SK-N-DZ (cell line): Measurements from ENCODE around the gene CPNE4.
"Not testable (repeated sequence)": the region's sequence is repeated elsewhere in the genome, so short reads cannot be mapped to it uniquely, and the experiment has no call there.

Experiments used
- DNase-seq: peaks from one replicate; pipeline ENCODE4 v3.0.0-alpha.2; 2015; ENCODE audit warnings: low spot score

Gene CPNE4

DNA sequence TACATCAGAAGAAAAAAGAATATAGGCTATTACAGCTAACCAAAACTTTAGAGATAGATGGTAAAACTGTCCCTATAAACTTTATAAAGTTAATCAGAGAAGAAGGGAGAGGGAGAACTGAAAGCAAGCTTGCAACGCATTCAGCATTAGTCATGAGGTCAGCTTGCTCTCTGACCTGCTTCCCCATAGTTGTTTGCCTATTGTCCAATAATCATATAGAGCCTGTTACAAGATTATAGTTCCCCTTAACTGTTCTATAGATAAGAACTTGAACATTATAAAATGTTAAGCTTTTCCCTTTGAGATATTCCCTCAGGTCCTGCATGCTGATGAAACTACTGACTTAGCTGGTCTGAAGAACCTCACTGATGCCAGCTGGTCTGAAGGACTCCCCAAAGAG lies 74.5 kb downstream of the CPNE4 start:
- DNase-seq, result no peak

- no peak for DNase-seq
These were observed 76.8 kb downstream of the CPNE4 start for GRCh38 chr3:131957980-131958379.

- DNase-seq, result no peak
These were observed 77.3 kb downstream of the CPNE4 start for GRCh38 chr3:131957511-131957910.

- no peak for DNase-seq
These were observed 86.0 kb downstream of the CPNE4 start for GRCh38 chr3:131948806-131949205.

- no peak for DNase-seq
These were observed 90.1 kb downstream of the CPNE4 start for GRCh38 chr3:131944676-131945075.

GRCh38 chr3:131933665-131934064 lies 101.1 kb downstream of the CPNE4 start:
- no peak for DNase-seq

GRCh38 chr3:131928593-131928992 lies 106.2 kb downstream of the CPNE4 start:
- DNase-seq, result no peak

DNA sequence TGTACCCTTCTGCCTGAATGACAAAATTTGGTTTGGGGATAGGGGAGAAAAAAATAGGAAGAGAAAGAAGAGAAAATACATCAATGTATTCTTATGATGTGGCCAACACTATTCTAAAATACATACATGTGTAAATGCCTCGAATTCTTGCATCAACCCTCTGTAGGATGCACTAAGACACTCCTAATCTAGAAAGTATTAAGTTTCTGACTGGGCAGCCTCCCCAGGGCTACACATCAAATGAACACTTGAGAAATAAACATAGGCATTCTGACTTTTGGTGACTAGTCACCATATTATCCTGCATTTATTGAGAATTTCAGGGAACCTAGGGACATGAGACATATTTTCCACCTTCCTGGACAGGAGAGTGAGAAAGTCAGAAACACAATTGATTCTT lies 109.2 kb downstream of the CPNE4 start:
- no peak for DNase-seq

- no peak for DNase-seq
These were observed 112.5 kb downstream of the CPNE4 start for GRCh38 chr3:131922356-131922755.

DNA sequence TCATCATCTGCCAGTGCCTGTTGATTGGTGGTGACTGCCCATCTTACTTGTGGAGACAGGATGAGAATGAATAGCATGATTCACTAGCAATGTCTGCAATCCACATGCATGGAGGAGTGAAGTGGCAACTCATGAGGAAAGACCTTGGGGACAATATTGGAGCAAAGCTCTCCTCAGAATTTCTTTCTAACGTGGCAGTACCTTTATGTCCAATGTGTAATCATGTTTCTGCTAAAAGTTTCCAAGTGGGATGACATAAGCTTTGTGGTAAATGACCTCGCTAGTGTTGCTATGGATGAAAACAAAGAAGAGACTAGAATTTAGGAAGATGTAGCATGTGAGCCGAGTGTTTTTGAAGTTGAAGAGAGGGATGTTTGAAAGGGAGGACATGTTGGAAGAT lies 117.8 kb downstream of the CPNE4 start:
- no peak for DNase-seq

DNA sequence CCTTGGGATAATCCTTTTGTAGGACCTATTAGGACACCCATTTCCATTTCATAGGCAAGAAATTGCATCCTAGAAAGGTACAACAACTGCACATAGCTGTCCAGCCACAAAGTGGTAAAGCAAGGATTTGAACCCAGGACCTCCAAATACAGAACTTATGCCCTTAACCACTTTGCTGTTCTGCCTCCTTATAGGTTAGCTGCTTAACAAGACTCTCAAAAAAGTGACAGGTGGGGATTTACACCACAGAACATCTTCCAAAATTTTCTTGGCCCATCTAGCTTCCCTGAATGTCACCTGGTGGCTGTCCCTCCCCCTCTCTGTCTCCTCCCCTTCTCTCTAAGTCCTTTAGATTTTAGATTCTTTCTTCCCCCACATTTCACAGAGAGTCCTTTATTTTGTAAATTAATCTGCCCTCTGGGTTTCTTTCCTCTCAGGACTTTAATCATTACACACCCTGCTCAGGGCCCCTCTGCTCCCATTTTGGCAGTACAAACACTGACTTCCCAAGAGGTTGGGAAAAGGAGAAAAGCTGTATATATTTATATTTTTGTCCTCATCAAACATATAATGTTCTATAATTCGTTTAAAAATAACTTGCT lies 120.6 kb downstream of the CPNE4 start:
- DNase-seq, result no peak

DNA sequence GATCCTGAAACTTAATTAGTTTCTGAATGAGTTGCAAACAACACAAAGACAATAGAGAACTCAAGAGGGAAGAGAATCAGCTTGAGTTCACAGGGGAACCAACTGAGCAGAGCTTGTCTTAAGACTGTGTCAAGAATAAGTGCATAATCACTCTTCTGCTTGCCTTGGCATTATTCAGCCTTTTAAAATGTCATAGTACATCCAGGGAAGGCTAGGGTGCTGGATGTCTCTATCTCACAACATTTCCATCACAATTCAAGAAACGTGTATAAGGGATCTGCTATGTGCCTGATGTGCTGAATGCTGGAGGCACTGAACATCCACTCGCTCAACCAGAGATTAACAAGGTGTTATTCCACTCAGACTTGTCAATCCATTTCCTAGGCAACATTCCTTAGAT lies 122.6 kb downstream of the CPNE4 start:
- no peak for DNase-seq

GRCh38 chr3:131907796-131908195 lies 127.0 kb downstream of the CPNE4 start:
- no peak for DNase-seq

DNA sequence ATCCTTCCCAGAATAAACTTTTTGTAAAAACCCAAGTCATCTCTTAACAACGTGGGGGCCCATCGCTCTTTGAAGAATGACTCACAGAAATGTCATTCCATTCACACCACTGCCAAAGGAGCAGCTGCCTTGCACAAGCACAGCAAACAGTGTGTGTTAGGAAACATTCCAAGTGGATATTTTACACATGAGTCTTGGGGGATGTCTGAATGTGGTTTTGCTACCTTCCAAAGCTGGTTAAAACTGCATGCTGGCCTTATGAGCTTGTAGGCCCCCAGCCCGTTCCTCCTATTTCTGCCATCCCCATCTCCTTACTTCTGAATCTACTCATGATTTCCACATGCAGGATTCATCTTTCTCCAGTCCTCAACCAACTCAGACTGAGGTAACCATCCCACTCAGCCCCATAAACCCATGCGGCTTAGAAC lies 130.8 kb downstream of the CPNE4 start:
- DNase-seq, result no peak

- DNase-seq, result no peak
These were observed 133.1 kb downstream of the CPNE4 start for GRCh38 chr3:131901686-131902085.

DNA sequence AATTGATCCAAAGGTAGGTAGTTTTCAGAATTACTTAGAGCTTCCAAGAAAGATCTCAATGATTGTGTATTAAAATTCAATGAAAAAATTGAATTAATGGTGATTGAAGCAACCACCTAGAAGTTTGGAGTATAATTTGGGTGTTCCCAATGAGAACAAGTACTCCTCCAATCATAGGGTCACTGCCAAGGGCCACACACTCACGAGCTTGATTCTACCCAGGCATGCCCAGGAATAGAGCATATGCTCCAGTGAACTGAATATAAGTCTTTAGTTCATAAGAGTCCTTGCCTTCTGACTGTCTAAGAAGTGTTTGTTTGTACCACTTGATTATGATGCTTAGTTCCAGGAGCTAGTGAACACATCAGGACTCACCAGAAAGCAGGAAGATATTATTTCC lies 133.9 kb downstream of the CPNE4 start:
- DNase-seq, result no peak

DNA sequence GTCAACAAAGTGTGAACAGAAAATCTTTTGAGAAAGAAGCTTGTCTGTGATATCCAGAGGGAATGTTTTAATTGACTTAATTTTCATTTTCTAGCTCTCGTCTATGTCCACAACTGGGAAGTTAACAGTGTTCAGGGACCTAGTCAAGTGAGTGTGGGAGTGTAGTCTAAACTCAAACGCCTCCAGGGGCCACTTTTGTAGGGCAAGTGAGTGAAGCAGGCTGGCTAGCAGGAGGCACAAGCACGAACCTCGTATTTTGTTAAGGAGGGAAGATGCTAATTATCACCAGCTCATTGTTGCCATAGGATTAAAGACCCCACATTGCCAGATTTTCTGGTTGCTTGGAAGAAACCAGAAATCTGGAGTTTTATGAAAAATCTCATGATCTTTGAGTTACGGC lies 135.8 kb downstream of the CPNE4 start:
- no peak for DNase-seq

GRCh38 chr3:131898346-131898745 lies 136.5 kb downstream of the CPNE4 start:
- DNase-seq, result peak; percentile 82

DNA sequence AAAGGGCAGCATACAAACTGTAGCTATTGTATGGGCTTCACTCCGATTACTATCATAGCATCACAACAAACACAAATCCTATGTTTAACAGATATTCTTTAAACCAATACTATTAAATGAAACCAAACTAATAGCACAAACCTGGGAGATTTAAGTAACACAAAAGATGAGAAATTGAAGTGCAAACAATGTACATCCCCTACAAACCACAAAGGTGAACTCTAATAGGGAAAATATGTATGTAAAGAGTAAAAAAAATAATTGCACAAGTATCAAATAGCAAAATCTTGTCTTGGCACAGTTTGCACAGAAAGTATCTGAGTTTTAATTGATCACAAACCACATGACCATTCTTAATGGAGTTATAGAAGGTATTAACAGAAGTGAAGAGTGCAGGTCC lies 138.5 kb downstream of the CPNE4 start:
- DNase-seq, result no peak

GRCh38 chr3:131895766-131896165 lies 139.0 kb downstream of the CPNE4 start:
- DNase-seq, result no peak

GRCh38 chr3:131892331-131892730 lies 142.5 kb downstream of the CPNE4 start:
- DNase-seq, result no peak

- not testable (repeated sequence) for DNase-seq
These were observed 148.9 kb downstream of the CPNE4 start for GRCh38 chr3:131885871-131886270.

DNA sequence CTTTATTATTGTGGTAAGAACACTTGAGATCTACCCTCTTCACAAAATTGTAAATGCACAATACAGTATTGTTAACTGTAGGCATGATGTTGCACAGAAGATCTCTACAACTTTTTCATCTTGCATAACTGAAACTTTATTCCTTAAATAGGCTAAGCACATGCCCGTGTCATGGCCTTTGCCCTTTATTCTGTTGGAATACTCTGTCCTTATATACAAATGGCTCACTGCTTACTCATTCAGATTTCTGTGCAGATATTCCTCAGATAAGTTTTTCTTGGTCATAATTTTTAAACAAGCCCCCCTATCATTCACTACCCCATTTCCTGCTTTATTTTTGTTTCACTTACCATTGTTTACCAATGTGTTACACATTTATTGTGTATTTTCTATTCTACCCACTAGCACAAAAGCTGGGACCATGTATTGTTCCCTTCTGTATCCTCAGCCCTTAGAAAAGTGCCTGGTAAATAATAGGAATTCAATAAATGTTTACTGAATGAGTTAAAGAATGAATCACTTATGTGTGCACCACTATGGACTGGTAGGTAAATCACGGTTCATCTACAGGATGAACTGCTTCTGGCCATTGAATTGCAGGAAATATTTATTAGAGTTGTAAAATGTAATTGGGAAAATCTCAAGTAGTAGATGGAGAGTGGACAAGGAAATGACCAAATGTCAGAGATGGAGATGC lies 151.0 kb downstream of the CPNE4 start:
- DNase-seq, result no peak

- DNase-seq, result no peak
These were observed 151.7 kb downstream of the CPNE4 start for GRCh38 chr3:131883086-131883485.
